OCI-LY7 (cell line): ENCODE results near the gene ARL15.

Experiments used
- EZH2phosphoT487 ChIP-seq: fragments of 200-600 bp; sonication (generic); IDR thresholded peaks from 2 replicates; pipeline ENCODE4 v1.6.1; 2018; ENCODE audit warnings: low read depth, borderline replicate concordance, mild to moderate bottlenecking, mixed run types, antibody characterized with exemption, low read length, moderate library complexity, mixed read lengths
- TF ChIP-seq, protein P1 (sequence below): fragments of 200-600 bp; sonication (generic); conservative IDR thresholded peaks from 2 replicates; pipeline ENCODE4 v1.5.1; 2014; ENCODE audit warnings: mild to moderate bottlenecking, antibody characterized with exemption, low read length, moderate library complexity, mixed read lengths

DNA sequence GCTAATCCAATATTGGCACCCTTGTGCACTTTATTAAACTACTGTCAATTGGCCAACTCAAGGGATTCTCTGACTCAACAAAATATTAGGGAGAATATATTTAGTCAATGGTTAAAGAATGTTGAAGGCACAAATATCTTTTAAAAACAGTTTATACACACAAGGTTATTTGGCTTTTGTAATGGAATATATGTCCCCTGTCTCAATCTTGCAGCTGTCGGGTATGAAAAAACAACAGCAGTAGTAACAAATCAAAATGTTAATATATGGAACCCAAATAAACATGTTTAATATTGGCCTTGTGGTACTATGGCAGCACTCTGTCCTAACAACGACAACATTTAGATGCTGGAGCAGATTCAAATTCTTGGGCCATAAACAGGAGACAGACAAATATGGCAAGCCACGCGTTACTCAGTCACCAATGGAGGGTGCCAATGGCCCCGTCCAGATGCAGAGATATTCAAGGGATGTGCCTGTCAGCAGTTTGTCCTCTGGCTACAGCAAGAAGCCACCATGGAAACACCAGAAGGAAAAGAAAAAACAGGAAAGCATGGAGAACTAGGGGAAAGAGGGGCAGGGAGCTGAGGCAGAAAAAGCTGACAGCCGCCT is 408.0 kb downstream of the ARL15 start:
- TF ChIP-seq, protein P1, sequence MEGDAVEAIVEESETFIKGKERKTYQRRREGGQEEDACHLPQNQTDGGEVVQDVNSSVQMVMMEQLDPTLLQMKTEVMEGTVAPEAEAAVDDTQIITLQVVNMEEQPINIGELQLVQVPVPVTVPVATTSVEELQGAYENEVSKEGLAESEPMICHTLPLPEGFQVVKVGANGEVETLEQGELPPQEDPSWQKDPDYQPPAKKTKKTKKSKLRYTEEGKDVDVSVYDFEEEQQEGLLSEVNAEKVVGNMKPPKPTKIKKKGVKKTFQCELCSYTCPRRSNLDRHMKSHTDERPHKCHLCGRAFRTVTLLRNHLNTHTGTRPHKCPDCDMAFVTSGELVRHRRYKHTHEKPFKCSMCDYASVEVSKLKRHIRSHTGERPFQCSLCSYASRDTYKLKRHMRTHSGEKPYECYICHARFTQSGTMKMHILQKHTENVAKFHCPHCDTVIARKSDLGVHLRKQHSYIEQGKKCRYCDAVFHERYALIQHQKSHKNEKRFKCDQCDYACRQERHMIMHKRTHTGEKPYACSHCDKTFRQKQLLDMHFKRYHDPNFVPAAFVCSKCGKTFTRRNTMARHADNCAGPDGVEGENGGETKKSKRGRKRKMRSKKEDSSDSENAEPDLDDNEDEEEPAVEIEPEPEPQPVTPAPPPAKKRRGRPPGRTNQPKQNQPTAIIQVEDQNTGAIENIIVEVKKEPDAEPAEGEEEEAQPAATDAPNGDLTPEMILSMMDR, result no peak
- TF ChIP-seq EZH2phosphoT487, result no peak
